Astrocyte of the cerebellum (primary cell): ENCODE data around the gene PHKB.

ENCODE experiments used
- DNase-seq: peaks from one replicate; pipeline ENCODE4 v3.0.0-alpha.2; 2011; ENCODE audit warnings: low read depth
- H3K4me3 ChIP-seq: 2 replicates; pipeline ENCODE4 v1.5.1; 2011; ENCODE audit warnings: mild to moderate bottlenecking, low read depth, low read length, moderate library complexity
- in situ Hi-C: cut with HindIII; loops from 2 replicates; pipeline ENCODE4 v1.10.0; 2017; ENCODE audit warnings: low sequenced_read_pairs
- TF ChIP-seq, protein P1 (sequence below): IDR thresholded peaks from 2 replicates; pipeline ENCODE4 v1.5.1; 2012; ENCODE audit warnings: low read length, low read depth, moderate library complexity, mild to moderate bottlenecking; ENCODE audit errors: missing control alignments

Gene PHKB

DNA sequence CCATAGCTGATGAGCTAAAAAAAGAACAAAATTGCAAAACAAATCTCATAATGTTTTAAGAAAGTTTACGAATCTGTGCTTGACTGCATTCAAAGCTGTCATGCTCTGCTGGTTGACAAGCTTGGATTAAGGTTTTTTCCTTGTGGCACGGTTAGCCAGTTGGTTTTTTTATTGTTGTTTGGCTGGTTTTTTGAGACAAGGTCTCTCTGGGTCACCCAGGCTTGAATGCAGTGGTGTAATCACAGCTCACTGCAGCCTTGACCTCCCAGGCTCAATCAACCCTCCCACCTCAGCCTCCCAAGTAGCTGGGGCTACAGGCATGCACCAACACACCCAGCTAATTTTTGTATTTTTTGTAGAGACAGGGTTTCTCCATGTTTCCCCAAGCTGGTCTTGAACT lies 45.7 kb downstream of the PHKB start:
- DNase-seq, result no peak
- H3K4me3 ChIP-seq, result no peak overlapping the region
- in situ Hi-C loops, result no loop called here
- TF ChIP-seq, protein P1, sequence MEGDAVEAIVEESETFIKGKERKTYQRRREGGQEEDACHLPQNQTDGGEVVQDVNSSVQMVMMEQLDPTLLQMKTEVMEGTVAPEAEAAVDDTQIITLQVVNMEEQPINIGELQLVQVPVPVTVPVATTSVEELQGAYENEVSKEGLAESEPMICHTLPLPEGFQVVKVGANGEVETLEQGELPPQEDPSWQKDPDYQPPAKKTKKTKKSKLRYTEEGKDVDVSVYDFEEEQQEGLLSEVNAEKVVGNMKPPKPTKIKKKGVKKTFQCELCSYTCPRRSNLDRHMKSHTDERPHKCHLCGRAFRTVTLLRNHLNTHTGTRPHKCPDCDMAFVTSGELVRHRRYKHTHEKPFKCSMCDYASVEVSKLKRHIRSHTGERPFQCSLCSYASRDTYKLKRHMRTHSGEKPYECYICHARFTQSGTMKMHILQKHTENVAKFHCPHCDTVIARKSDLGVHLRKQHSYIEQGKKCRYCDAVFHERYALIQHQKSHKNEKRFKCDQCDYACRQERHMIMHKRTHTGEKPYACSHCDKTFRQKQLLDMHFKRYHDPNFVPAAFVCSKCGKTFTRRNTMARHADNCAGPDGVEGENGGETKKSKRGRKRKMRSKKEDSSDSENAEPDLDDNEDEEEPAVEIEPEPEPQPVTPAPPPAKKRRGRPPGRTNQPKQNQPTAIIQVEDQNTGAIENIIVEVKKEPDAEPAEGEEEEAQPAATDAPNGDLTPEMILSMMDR, result no peak

DNA sequence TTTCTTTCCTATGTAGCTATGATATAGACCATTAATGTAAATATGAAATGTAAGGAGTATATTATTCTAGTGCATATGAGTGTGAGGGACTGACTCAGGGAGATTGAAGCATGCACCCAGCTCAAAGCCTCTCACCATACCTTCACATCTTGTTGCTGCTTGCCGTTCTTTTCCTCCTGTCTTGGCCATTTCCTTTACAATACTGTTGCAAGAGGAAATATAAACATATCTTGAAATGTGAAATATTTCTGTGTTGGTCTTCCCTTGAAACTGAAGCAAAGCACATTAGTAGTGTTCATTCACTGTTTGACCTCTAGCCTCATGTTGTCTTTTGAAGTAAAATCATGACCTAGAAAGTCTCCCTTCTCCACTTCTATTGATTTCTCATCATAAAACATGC lies 46.6 kb downstream of the PHKB start:
- TF ChIP-seq, protein P1, result no peak
- no peak for DNase-seq
- in situ Hi-C loops, result no loop called here
- H3K4me3 ChIP-seq, result no peak overlapping the region

DNA sequence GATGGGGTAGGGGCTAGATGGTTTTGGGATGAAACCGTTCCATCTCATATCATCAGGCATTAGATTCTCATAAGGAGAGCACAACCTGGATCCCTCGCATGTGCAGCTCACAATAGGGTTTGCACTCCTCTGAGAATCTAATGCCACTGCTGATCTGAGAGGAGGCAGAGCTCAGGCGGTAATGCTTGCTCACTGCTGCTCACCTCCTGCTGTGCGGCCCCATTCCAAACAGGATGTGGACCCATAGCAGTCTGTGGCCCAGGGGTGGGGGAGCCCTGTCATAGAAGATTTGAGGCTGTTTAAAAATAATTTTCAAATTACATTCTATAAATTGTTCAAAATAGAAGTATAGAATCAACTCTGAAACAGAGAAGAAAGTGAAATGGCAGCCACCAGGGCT lies 50.8 kb downstream of the PHKB start:
- TF ChIP-seq, protein P1, result no peak
- in situ Hi-C loops, result no loop called here
- H3K4me3 ChIP-seq, result no peak overlapping the region
- no peak for DNase-seq

DNA sequence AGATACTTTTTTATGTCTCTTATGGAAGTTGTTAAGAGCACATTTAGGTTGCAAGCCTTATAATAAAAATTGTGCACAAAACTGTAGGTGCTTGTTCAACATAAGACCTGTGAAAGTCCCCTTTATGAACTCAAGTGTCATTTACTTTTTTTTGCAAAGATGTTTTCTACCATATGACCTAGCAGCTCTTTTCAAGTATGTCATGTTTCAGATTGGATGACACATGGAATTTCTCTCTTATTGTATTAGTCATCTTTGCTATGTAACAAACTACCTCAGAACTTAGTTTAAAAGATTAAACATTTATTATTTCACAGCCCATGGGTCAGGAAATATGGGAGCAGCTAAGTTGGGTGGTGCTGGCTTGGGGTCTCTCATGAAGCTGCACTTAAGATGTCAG lies 57.9 kb downstream of the PHKB start:
- TF ChIP-seq, protein P1, result no peak

DNA sequence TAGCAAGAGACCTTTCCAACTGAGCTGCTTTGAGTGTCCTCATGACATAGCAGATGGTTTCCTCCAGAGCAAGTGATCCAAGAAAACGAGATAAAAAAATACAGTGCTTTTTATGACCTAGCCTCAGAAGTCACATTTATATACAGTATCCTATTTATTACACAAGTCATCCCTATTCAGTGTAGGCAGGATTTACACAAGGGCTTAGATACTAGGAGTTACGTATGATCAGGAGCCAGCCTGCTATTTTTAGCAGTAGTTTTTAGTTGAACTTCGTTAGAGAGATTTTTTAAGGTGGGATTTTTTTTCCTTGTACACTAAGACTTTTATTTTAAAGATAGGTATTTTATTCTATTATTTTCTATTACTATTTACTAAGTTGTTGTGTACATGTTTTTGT lies 58.4 kb downstream of the PHKB start:
- H3K4me3 ChIP-seq, result no peak overlapping the region
- TF ChIP-seq, protein P1, result no peak
- DNase-seq, result no peak
- in situ Hi-C loops, result no loop called here

More for the DNA sequence above, 57.9 kb downstream of the PHKB start:
- in situ Hi-C loops, result no loop called here
- no peak for DNase-seq
- no peak overlapping the region for H3K4me3 ChIP-seq

DNA sequence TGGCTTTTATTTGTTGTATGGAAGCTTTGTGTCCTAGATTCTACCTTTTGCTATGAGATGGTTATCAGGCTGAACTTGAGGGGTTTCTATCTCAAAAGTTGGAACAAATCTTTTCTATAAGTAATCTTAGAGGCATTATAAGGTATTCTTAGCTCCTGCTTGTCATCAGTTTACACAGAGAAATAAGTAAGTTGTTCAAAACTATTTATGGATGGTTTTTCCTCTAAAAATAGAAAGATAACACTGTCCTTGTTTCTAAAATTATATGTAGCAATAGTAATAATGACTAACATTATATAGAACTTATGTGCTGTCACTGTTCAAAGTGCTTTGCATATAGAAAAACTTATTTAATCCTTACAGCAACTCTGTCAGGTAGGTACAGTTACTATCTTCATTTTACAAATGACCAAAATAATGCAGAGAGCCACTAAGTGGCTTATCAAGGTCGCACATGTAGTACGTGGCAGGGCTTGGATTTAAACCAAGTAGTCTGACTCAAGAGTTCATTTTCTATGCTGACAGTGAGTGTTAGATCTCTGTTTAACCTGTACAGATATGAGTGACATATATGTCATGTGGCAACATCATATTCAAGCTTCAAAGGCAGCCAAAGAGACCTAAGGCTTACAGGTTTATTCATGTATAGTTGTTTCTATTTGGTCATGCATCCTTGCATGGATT lies 59.0 kb downstream of the PHKB start:
- in situ Hi-C loops, result no loop called here
- TF ChIP-seq, protein P1, result no peak
- H3K4me3 ChIP-seq, result no peak overlapping the region
- no peak for DNase-seq
